Urothelium cell line (cell line): ENCODE data around the gene HP.
"Not testable (repeated sequence)": the region's sequence is repeated elsewhere in the genome, so short reads cannot be mapped to it uniquely, and the experiment has no call there.

Source experiments
- DNase-seq: peaks from one replicate; pipeline ENCODE4 v3.0.0; 2011; ENCODE audit warnings: low spot score, mixed read lengths
- FAIRE-seq: peaks from 2 replicates; lab custom pipeline; 2011; peaks lifted over from hg19 to GRCh38; lab: Jason Lieb, UNC

The HP gene

GRCh38 chr16:72054254-72054847 is at the start of gene HP:
Gene HP, plus strand, starts transcription at chr16:72054505. Its CDS starts 148 bp downstream, at chr16:72054653.
- FAIRE-seq, DNase-seq: not testable (repeated sequence)

- not testable (repeated sequence) for DNase-seq, FAIRE-seq
Measured at GRCh38 chr16:72008065-72008423, 46.3 kb upstream of the HP start.

- FAIRE-seq (peak; percentile 91), DNase-seq (peak; percentile 100)
Measured at GRCh38 chr16:72008424-72009216, 45.7 kb upstream of the HP start, which contains the start of gene DHODH. Gene DHODH, plus strand, starts transcription at chr16:72008744. Its CDS starts 21 bp downstream, at chr16:72008765.

- no peak for FAIRE-seq
- DNase-seq = no peak
Measured at GRCh38 chr16:72009779-72010178, 44.5 kb upstream of the HP start.

- FAIRE-seq (no peak), DNase-seq (no peak)
Measured at GRCh38 chr16:72012607-72013006, 41.7 kb upstream of the HP start.

- FAIRE-seq (no peak), DNase-seq (no peak)
Measured at GRCh38 chr16:72013389-72013788, 40.9 kb upstream of the HP start.

- FAIRE-seq = no peak
- DNase-seq = no peak
Measured at GRCh38 chr16:72013888-72014581, 40.3 kb upstream of the HP start.

- FAIRE-seq (no peak), DNase-seq (no peak)
Measured at GRCh38 chr16:72014675-72015074, 39.6 kb upstream of the HP start.

GRCh38 chr16:72015124-72015523 is 39.2 kb upstream of the HP start:
- DNase-seq (no peak), FAIRE-seq (no peak)

- FAIRE-seq = no peak
- no peak for DNase-seq
Measured at GRCh38 chr16:72018470-72018869, 35.8 kb upstream of the HP start.

GRCh38 chr16:72021043-72021442 is 33.3 kb upstream of the HP start:
- DNase-seq = no peak

GRCh38 chr16:72022127-72022526 is 32.2 kb upstream of the HP start:
- DNase-seq = no peak
- FAIRE-seq = no peak

More at GRCh38 chr16:72021043-72021442, 33.3 kb upstream of the HP start:
- FAIRE-seq = no peak

GRCh38 chr16:72023962-72024361 is 30.3 kb upstream of the HP start:
- no peak for FAIRE-seq
- no peak for DNase-seq

- DNase-seq (no peak), FAIRE-seq (no peak)
Measured at GRCh38 chr16:72024862-72025382, 29.4 kb upstream of the HP start.

- FAIRE-seq (no peak), DNase-seq (no peak)
Measured at GRCh38 chr16:72025404-72026114, 28.7 kb upstream of the HP start.

- no peak for FAIRE-seq
- no peak for DNase-seq
Measured at GRCh38 chr16:72027669-72028378, 26.5 kb upstream of the HP start.

GRCh38 chr16:72029567-72030271 is 24.6 kb upstream of the HP start:
- no peak for FAIRE-seq
- no peak for DNase-seq

- no peak for DNase-seq
- FAIRE-seq = no peak
Measured at GRCh38 chr16:72033437-72033836, 20.9 kb upstream of the HP start.

GRCh38 chr16:72036098-72036497 is 18.2 kb upstream of the HP start:
- FAIRE-seq (no peak), DNase-seq (no peak)
